ENCODE measurements around the gene PSD4.

DNA sequence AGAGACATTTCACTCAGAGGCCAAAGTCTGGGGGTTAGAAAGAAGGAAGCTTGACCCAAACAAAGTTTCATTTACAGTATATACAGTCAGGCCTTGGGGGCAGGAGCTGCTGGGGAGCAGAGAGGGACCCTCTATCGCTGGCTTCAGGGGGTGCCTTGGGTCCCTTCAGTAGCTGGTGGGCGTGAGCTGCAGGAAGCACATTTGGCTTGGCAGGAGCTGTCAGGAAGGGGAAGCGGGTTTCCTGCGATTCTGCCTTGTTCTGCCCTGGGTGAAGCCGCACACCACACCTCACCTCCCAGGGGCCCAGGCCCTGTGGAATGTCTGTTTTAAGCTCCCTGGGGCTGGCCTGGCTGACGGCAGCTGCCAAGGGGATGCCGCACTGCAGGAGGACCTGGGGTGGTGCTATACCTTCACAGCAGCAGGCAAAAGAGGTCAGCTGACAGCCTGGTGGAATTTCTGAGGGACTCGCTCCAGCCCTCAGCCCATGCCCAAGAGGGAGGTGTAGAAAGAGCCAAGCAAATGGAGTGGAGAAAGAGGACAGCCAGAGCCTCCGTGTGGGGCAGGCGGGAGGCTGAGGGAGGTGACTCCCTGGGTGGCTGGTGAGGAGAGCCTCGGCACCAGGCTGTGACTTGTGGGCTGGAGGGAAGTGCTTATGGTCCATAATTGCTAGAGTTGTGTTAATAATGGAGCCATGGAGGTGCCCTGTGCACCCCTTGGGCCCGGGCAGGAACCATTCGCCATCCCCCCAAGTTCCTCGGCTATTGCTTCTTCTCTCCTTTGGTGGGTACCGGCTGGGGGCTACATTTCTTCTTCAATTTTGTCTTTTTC is 43.9 kb downstream of the PSD4 start:
- no peak for TF ChIP-seq CTCF (IDR thresholded peaks at IDR 0.05 in 2 of 3, conservative IDR thresholded peaks at IDR 0.05 in 1 of 3; ENCODE audit: borderline replicate concordance in 1 of 3, insufficient read depth in 1 of 3, low read depth in 2 of 3, low read length in 2 of 3)
- no peak for TF ChIP-seq EZH2 (IDR thresholded peaks at IDR 0.05)
- TF ChIP-seq ZNF274 (IDR thresholded peaks at IDR 0.05; ENCODE audit: low read depth, low read length) = no peak
- TF ChIP-seq POLR2A (IDR thresholded peaks at IDR 0.05; ENCODE audit: borderline replicate concordance, extremely low read depth, insufficient read depth, insufficient read length) = no peak
- TF ChIP-seq POLR2AphosphoS5 (IDR thresholded peaks at IDR 0.05; ENCODE audit: low read depth, low read length) = no peak
- no peak for TF ChIP-seq REST (IDR thresholded peaks at IDR 0.05; ENCODE audit: low read depth)
- no peak for TF ChIP-seq RAD21 (IDR thresholded peaks at IDR 0.05; ENCODE audit: low read depth)
- no peak for TF ChIP-seq EZH2phosphoT487 (IDR thresholded peaks at IDR 0.05; ENCODE audit: borderline replicate concordance)
- TF ChIP-seq ZBTB33 (IDR thresholded peaks at IDR 0.05; ENCODE audit: extremely low read depth, insufficient replicate concordance, low read length) = no peak
- TF ChIP-seq EGR1 (IDR thresholded peaks at IDR 0.05; ENCODE audit: low read depth) = no peak
- TF ChIP-seq SP1 (IDR thresholded peaks at IDR 0.05; ENCODE audit: low read depth) = no peak
- TF ChIP-seq YY1 (IDR thresholded peaks at IDR 0.05; ENCODE audit: extremely low read depth, insufficient replicate concordance, low read depth, low read length) = no peak
- no peak for TF ChIP-seq SIN3A (IDR thresholded peaks at IDR 0.05; ENCODE audit: low read depth)

Data from HCT116 (cell line).